Body of pancreas (tissue), 4 donors: ENCODE data around the gene ZG16B. TPM values are rescaled to one million over a fixed set of nuclear protein-coding genes. Genes with fewer than 3 reads are reported as not detected.

ENCODE experiments used
- ATAC-seq: fragments of 150-250 bp; one replicate; pipeline ENCODE4 v1.9.1; 2016
- DNase-seq, 4 donors: peaks; one replicate each; pipeline ENCODE4 v3.0.0-alpha.2; 2019
- H3K27ac ChIP-seq, 4 donors: fragments of 200-600 bp; sonication (generic); 1 replicate in 3 of 4; 2 replicates in 1 of 4; pipeline versions ENCODE4 v1.5.1 to v1.6.1; 2016 to 2019; ENCODE audit warnings: mild to moderate bottlenecking in 1 of 4, mixed read lengths in 1 of 4, moderate library complexity in 1 of 4
- H3K27me3 ChIP-seq, 2 donors: fragments of 200-600 bp; sonication (generic); one replicate each; pipeline ENCODE4 v1.6.0; 2016; ENCODE audit warnings: mild to moderate bottlenecking in 1 of 2
- H3K36me3 ChIP-seq, 2 donors: fragments of 200-600 bp; sonication (generic); replicated peaks in 1 of 2; 2 replicates each; pipeline ENCODE4 v1.5.1; 2016; ENCODE audit warnings: low read depth in 2 of 2; ENCODE audit not compliant: insufficient read depth in 1 of 2
- H3K4me1 ChIP-seq: fragments of 200-600 bp; sonication (generic); one replicate; pipeline ENCODE4 v1.6.0; 2016
- H3K4me3 ChIP-seq, 2 donors: fragments of 200-600 bp; sonication (generic); 1 replicate in 1 of 2; 2 replicates in 1 of 2; pipeline ENCODE4 v1.5.1; 2016 to 2019
- H3K9me3 ChIP-seq, 3 donors: fragments of 200-600 bp; sonication (generic); 1 replicate in 2 of 3; 2 replicates in 1 of 3; pipeline ENCODE4 v1.5.1; 2016
- CTCF ChIP-seq, 7 experiments: fragments of 450-650 bp in 4 of 7; fragments of 200-600 bp in 3 of 7; sonication (generic) in 3 of 7; IDR thresholded peaks; one replicate each; pipeline ENCODE4 v1.5.1; 2016 to 2019; ENCODE audit warnings: antibody characterized with exemption in 7 of 7
- POLR2A ChIP-seq, 3 donors: fragments of 450-650 bp; IDR thresholded peaks; one replicate each; pipeline ENCODE4 v1.6.1; 2016; ENCODE audit warnings: antibody characterized with exemption in 3 of 3, mild to moderate bottlenecking in 2 of 3
- WGBS, 2 donors: methylation state at CpG; one replicate each; pipeline ENCODE4 v1.1.5; 2017; 5-methylcytosine and 5-hydroxymethylcytosine counted together
- intact Hi-C: fragments of 100-400 bp; cut with DNase I; formaldehyde crosslinking; loops from one replicate; pipeline ENCODE4 v1.15.1; 2023
- total RNA-seq, 2 donors: library from RNA; depleted of rRNA; stranded (reverse); fragments of >200 nt; gene quantifications; one replicate each; pipeline ENCODE4 v1.1.0, GENCODE V29; 2016

Gene ZG16B
- total RNA-seq, 2 donors from 2014 or later = not detected

DNA sequence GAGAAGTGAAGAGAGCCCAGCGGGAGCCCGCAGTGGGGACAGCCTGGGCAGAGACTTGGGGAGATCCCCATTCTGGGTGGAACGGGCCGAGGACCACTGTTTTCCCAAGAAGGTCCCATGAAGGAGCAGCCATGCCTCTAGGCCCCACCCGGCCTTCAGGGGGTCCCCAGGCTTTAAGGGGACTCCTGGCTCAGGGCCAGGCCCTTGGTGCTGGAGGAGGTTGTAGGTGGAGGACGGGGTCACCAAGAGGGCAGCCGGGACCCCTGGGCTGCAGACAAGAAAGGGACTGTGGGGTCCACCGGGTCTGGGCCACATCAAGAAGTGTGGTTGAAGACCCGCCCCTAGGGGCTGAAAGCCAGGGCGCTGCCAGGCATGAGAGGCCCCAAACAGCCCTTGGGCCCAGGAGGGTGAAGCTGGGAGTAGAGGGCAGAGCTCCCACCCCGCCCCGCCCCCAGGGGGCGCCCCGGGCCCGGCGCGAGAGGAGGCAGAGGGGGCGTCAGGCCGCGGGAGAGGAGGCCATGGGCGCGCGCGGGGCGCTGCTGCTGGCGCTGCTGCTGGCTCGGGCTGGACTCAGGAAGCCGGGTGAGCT, 13.3 kb upstream of the ZG16B start, which contains the start of gene PRSS21:
Gene PRSS21 (plus strand): TSS at position 487 of the 589 bp plus-strand sequence. CDS start 32 bp downstream, at position 519.
- Histone ChIP-seq H3K27ac (no peak within 1 kb of the TSS), H3K36me3 (no peaks in the 10 kb centered on the region), H3K4me1 (peaks cover 5% of the 10 kb centered on the region), H3K9me3 (no peaks in the 10 kb centered on the region), H3K27me3 (no peaks in the 10 kb centered on the region), H3K4me3 (no peak within 1 kb of the TSS)
- 38 to 57% methylated on average over 19 to 28 of the region's 28 CpGs for WGBS, 2 donors
- ATAC-seq = peak; percentile 10
- intact Hi-C loops = no loop called here
- TF ChIP-seq CTCF (IDR thresholded peaks at IDR 0.05) (peak in 1 of 7 experiments; percentile 11), POLR2A (IDR thresholded peaks at IDR 0.05) (no peak)
- peak in 1 of 4 donors; percentile 27 for DNase-seq

- no peaks in the 10 kb centered on the region for H3K27me3 ChIP-seq
- DNase-seq (peak in 1 of 4 donors; percentile 2), ATAC-seq (peak; percentile 15)
- TF ChIP-seq CTCF (IDR thresholded peaks at IDR 0.05) (no peak), POLR2A (IDR thresholded peaks at IDR 0.05) (no peak)
- 68 to 73% methylated on average over 54 to 68 of the region's 68 CpGs for WGBS, 2 donors
- H3K4me3 ChIP-seq = no peak overlapping the region
- H3K9me3 ChIP-seq = no peaks in the 10 kb centered on the region
- no peak overlapping the region for H3K27ac ChIP-seq
- intact Hi-C loops = no loop called here
- peaks cover 5% of the 10 kb centered on the region for H3K4me1 ChIP-seq
- H3K36me3 ChIP-seq = no peaks in the 10 kb centered on the region
Measured at GRCh38 chr16:2817340-2818271, 12.5 kb upstream of the ZG16B start.

GRCh38 chr16:2818272-2818876, 11.7 kb upstream of the ZG16B start:
- peak in 1 of 4 donors; percentile 3 for DNase-seq
- intact Hi-C loops = no loop called here

More at GRCh38 chr16:2818272-2818876, 11.7 kb upstream of the ZG16B start:
- peaks cover 5% of the 10 kb centered on the region for H3K4me1 ChIP-seq
- no peaks in the 10 kb centered on the region for H3K27me3 ChIP-seq
- 68 to 72% methylated on average over 10 of the region's 10 CpGs for WGBS, 2 donors
- no peak for ATAC-seq
- TF ChIP-seq CTCF (IDR thresholded peaks at IDR 0.05) (no peak), POLR2A (IDR thresholded peaks at IDR 0.05) (no peak)
- no peaks in the 10 kb centered on the region for H3K9me3 ChIP-seq
- H3K4me3 ChIP-seq = no peak overlapping the region
- H3K36me3 ChIP-seq = no peaks in the 10 kb centered on the region
- no peak overlapping the region for H3K27ac ChIP-seq
